Endothelial cell (in vitro differentiated cells): Measurements from ENCODE around the gene KRTAP5-1. TPM values are rescaled to one million over a fixed set of nuclear protein-coding genes. Genes with fewer than 3 reads are reported as not detected.
"Not testable (repeated sequence)": the region's sequence is repeated elsewhere in the genome, so short reads cannot be mapped to it uniquely, and the experiment has no call there.

ENCODE experiments used
- DNase-seq: peaks from one replicate; pipeline ENCODE4 v3.0.0; 2021; ENCODE audit warnings: low spot score
- H3K27ac Mint-ChIP-seq: one replicate; pipeline ENCODE4 v1.8.0; 2021; ENCODE audit warnings: mixed read lengths, inconsistent platforms; ENCODE audit not compliant: unreplicated experiment
- H3K27me3 Mint-ChIP-seq: one replicate; pipeline ENCODE4 v1.8.0; 2021; ENCODE audit warnings: mild to moderate bottlenecking, moderate library complexity, mixed read lengths, inconsistent platforms; ENCODE audit not compliant: unreplicated experiment
- H3K36me3 Mint-ChIP-seq: one replicate; pipeline ENCODE4 v1.8.0; 2021; ENCODE audit warnings: mild to moderate bottlenecking, low read depth, mixed read lengths, inconsistent platforms; ENCODE audit not compliant: unreplicated experiment
- H3K4me1 Mint-ChIP-seq: one replicate; pipeline ENCODE4 v1.8.0; 2021; ENCODE audit warnings: mild to moderate bottlenecking, mixed read lengths, inconsistent platforms; ENCODE audit not compliant: unreplicated experiment
- H3K4me3 Mint-ChIP-seq: one replicate; pipeline ENCODE4 v1.8.0; 2021; ENCODE audit warnings: mild to moderate bottlenecking, mixed read lengths, inconsistent platforms; ENCODE audit not compliant: unreplicated experiment
- H3K9me3 Mint-ChIP-seq: one replicate; pipeline ENCODE4 v1.8.0; 2021; ENCODE audit warnings: mixed read lengths, inconsistent platforms; ENCODE audit not compliant: unreplicated experiment
- total RNA-seq: library from RNA; stranded (reverse); fragmentation: NEBNext Ultra II Directional; extraction: Animal tissue kit (Norgen Biotek cat#: 25700); gene quantifications from one replicate; pipeline ENCODE4 v1.2.1, GENCODE V29; 2021; ENCODE audit not compliant: unreplicated experiment
- TF ChIP-seq, protein P1 (sequence below): fragments of 200-600 bp; sonication (generic); IDR thresholded peaks from one replicate; pipeline ENCODE4 v1.5.0; 2021; ENCODE audit warnings: antibody characterized with exemption; ENCODE audit not compliant: unreplicated experiment

KRTAP5-1 gene
- total RNA-seq, 1 donor from 2014 or later = not detected

- TF ChIP-seq, protein P1, sequence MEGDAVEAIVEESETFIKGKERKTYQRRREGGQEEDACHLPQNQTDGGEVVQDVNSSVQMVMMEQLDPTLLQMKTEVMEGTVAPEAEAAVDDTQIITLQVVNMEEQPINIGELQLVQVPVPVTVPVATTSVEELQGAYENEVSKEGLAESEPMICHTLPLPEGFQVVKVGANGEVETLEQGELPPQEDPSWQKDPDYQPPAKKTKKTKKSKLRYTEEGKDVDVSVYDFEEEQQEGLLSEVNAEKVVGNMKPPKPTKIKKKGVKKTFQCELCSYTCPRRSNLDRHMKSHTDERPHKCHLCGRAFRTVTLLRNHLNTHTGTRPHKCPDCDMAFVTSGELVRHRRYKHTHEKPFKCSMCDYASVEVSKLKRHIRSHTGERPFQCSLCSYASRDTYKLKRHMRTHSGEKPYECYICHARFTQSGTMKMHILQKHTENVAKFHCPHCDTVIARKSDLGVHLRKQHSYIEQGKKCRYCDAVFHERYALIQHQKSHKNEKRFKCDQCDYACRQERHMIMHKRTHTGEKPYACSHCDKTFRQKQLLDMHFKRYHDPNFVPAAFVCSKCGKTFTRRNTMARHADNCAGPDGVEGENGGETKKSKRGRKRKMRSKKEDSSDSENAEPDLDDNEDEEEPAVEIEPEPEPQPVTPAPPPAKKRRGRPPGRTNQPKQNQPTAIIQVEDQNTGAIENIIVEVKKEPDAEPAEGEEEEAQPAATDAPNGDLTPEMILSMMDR = no peak
- Mint-ChIP-seq H3K4me1 (peaks cover 10% of the 10 kb centered on the region), H3K36me3 (no peaks in the 10 kb centered on the region), H3K4me3 (no peak overlapping the region), H3K27ac (no peak overlapping the region), H3K9me3 (no peaks in the 10 kb centered on the region), H3K27me3 (no peaks in the 10 kb centered on the region)
- no peak for DNase-seq
Measured at GRCh38 chr11:1623716-1624115, 38.6 kb upstream of the KRTAP5-1 start.

- no peak within 1 kb of the TSS for H3K4me3 Mint-ChIP-seq
- H3K9me3 Mint-ChIP-seq = no peaks in the 10 kb centered on the region
- no peak within 1 kb of the TSS for H3K27ac Mint-ChIP-seq
- no peaks in the 10 kb centered on the region for H3K27me3 Mint-ChIP-seq
- no peaks in the 10 kb centered on the region for H3K36me3 Mint-ChIP-seq
- no peak for DNase-seq
- TF ChIP-seq, protein P1 = no peak
- H3K4me1 Mint-ChIP-seq = peaks cover 10% of the 10 kb centered on the region
Measured at GRCh38 chr11:1622086-1622485, 37.0 kb upstream of the KRTAP5-1 start, which contains the start of gene KRTAP5-4. TSS of gene KRTAP5-4 (minus strand) at chr11:1622138. CDS start at chr11:1622093, 45 bp downstream.

- H3K27me3 Mint-ChIP-seq = peaks cover 2% of the 10 kb centered on the region
- H3K36me3 Mint-ChIP-seq = no peaks in the 10 kb centered on the region
- no peaks in the 10 kb centered on the region for H3K9me3 Mint-ChIP-seq
Measured at GRCh38 chr11:1619449-1619848, 34.4 kb upstream of the KRTAP5-1 start.

DNA sequence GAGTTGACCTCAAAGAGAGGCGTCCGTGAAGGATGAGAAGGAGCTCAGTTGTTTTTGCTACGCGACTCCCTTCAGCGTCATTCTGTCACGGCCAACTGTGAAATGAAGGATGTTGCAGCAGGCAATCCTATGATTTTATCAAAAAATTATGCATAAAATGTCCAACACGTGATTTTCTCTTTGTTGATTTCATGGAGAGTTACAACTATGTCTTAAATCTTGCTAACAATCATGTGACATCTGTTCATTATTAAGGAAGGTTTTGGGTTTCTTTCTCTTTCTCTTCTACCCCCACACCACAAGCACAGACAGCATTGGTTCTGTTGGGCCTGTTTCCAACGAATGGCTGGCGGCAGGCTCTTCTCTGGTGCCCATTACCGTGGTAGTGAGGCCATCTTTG, 33.1 kb upstream of the KRTAP5-1 start:
- Mint-ChIP-seq H3K36me3 (no peaks in the 10 kb centered on the region), H3K4me3 (no peak overlapping the region), H3K27ac (no peak overlapping the region), H3K4me1 (peaks cover 3% of the 10 kb centered on the region), H3K27me3 (peaks cover 2% of the 10 kb centered on the region), H3K9me3 (no peaks in the 10 kb centered on the region)
- TF ChIP-seq, protein P1 = no peak
- DNase-seq = no peak

More at GRCh38 chr11:1619449-1619848, 34.4 kb upstream of the KRTAP5-1 start:
- peaks cover 12% of the 10 kb centered on the region for H3K4me1 Mint-ChIP-seq
- TF ChIP-seq, protein P1 = no peak
- no peak overlapping the region for H3K27ac Mint-ChIP-seq
- no peak overlapping the region for H3K4me3 Mint-ChIP-seq
- no peak for DNase-seq

- Mint-ChIP-seq H3K9me3 (no peaks in the 10 kb centered on the region), H3K27me3 (peaks cover 3% of the 10 kb centered on the region), H3K4me3 (no peak within 1 kb of the TSS), H3K36me3 (peaks cover 8% of the 10 kb centered on the region), H3K27ac (no peak within 1 kb of the TSS), H3K4me1 (no peaks in the 10 kb centered on the region)
- DNase-seq = no peak
- TF ChIP-seq, protein P1 = no peak
Measured at GRCh38 chr11:1608363-1608762, 23.3 kb upstream of the KRTAP5-1 start, which contains the start of gene KRTAP5-3. TSS of gene KRTAP5-3 (minus strand) at chr11:1608463. CDS start at chr11:1608385, 78 bp downstream.

DNA sequence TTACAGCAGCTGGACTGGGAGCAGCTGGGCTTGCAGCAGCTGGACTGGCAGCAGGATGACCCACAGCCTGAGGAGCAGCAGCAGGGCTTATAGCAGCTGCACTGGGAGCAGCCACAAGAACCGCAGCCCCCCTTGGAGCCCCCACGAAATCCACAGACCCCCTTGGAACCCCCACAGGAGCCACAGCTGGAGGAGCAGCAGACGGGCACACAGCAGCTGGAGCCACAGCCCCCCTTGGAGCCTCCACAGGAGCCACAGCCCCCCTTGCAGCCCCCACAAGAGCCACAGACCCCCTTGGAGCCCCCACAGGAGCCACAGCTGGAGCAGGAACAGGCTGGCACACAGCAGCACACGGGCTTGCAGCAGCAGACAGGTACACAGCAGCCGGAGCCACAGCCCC, 22.8 kb upstream of the KRTAP5-1 start:
- H3K27me3 Mint-ChIP-seq, DNase-seq, H3K4me3 Mint-ChIP-seq, H3K27ac Mint-ChIP-seq, H3K9me3 Mint-ChIP-seq, H3K36me3 Mint-ChIP-seq, H3K4me1 Mint-ChIP-seq: not testable (repeated sequence)

- not testable (repeated sequence) for DNase-seq, H3K27me3 Mint-ChIP-seq, H3K36me3 Mint-ChIP-seq, H3K9me3 Mint-ChIP-seq, H3K4me3 Mint-ChIP-seq, H3K27ac Mint-ChIP-seq, H3K4me1 Mint-ChIP-seq
Measured at GRCh38 chr11:1607156-1607845, 22.2 kb upstream of the KRTAP5-1 start.
